Measurements from ENCODE around the gene PRR20B. TPM values are rescaled to one million over a fixed set of nuclear protein-coding genes. Genes with fewer than 3 reads are reported as not detected.
A peak's percentile ranks its signal among the peaks of the same experiment; 100 is the strongest.
"Not testable (repeated sequence)": the region's sequence is repeated elsewhere in the genome, so short reads cannot be mapped to it uniquely, and the experiment has no call there.

PRR20B gene
- total RNA-seq (not detected in 2 replicates), polyA plus RNA-seq (not detected in 2 replicates)

DNA sequence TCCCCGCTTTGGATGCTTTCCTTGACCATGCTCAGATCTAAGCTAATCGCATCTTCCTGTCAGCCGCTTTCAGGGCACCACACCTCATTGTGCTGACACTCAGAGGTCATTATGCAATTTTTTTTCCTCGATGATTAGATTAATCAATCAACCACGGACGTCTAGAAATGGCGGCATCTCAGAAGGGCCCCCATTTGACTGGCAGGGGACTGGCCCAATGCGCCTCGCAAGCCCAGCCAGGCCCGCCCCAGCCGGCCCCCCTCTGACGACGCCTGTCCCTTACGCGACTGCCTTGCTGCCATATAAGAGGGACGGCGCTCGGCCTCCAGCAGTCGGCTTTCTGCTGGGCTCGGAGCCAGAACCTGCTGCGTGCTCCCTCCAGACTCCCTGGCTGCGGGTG lies at the start of gene PRR20B:
PRR20B (plus strand) TSS at position 301 of the 400 bp plus-strand sequence. CDS start 387 bp downstream, outside the sequence.
- not testable (repeated sequence) for H3K36me3 ChIP-seq; H3K4me3 ChIP-seq; H3K27me3 ChIP-seq; DNase-seq (ENCODE audit: low read depth in 1 of 2, low spot score in 1 of 2); H3K4me1 ChIP-seq (ENCODE audit: low read depth); H3K9me3 ChIP-seq (ENCODE audit: low read depth); H3K27ac ChIP-seq

DNA sequence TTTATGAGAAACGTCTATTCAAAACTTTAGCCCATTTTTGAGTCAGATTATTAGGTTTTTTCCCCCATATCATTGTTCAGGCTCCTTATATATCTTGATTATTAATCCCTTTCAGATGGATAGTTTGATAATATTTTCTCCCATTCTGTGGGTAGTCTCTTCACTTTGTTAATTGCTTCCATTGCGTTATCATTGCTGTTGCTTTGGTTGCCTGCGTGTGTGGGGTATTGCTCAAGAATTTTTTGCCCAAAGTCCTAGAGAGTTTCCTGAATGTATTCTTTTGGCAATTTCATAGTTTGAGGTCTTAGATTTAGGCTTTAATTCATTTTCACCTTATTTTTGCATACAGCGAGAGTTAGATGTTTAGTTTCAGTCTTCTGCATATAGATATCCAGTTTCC lies 32.3 kb upstream of the PRR20B start:
- Histone ChIP-seq H3K4me1 (ENCODE audit: low read depth) (no peaks in the 10 kb centered on the region), H3K9me3 (ENCODE audit: low read depth) (no peaks in the 10 kb centered on the region), H3K36me3 (no peaks in the 10 kb centered on the region), H3K4me3 (no peak overlapping the region), H3K27ac (no peak overlapping the region), H3K27me3 (no peaks in the 10 kb centered on the region)
- DNase-seq (ENCODE audit: low read depth in 1 of 2, low spot score in 1 of 2), result no peak
- TF ChIP-seq, protein P1, sequence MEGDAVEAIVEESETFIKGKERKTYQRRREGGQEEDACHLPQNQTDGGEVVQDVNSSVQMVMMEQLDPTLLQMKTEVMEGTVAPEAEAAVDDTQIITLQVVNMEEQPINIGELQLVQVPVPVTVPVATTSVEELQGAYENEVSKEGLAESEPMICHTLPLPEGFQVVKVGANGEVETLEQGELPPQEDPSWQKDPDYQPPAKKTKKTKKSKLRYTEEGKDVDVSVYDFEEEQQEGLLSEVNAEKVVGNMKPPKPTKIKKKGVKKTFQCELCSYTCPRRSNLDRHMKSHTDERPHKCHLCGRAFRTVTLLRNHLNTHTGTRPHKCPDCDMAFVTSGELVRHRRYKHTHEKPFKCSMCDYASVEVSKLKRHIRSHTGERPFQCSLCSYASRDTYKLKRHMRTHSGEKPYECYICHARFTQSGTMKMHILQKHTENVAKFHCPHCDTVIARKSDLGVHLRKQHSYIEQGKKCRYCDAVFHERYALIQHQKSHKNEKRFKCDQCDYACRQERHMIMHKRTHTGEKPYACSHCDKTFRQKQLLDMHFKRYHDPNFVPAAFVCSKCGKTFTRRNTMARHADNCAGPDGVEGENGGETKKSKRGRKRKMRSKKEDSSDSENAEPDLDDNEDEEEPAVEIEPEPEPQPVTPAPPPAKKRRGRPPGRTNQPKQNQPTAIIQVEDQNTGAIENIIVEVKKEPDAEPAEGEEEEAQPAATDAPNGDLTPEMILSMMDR (IDR thresholded peaks at IDR 0.05; ENCODE audit: low read depth, low read length), result no peak

DNA sequence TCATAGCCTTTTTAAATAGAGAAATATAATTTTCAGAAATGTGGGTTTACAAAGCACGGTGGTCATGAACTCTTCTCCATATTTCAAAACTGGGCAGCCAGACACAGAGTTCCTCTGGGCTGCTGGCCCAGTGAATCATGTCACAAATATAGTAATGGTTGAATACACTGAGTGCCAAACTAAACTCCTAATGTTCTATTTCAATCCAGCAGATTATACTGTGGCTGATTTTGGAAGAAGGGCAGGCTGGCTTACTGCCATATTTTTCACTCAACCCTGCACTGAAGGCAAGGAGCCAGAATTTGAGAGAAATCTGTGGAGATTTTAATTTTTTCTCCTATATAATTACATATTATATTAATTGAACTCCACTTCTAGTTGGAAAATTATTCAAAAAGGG lies 23.6 kb upstream of the PRR20B start:
- Histone ChIP-seq H3K4me1 (ENCODE audit: low read depth) (no peaks in the 10 kb centered on the region), H3K36me3 (no peaks in the 10 kb centered on the region), H3K27me3 (no peaks in the 10 kb centered on the region), H3K9me3 (ENCODE audit: low read depth) (no peaks in the 10 kb centered on the region), H3K27ac (no peak overlapping the region), H3K4me3 (no peak overlapping the region)
- peak in 1 of 2 donors; percentile 3 for DNase-seq (ENCODE audit: low read depth in 1 of 2, low spot score in 1 of 2)
- TF ChIP-seq, protein P1 (IDR thresholded peaks at IDR 0.05; ENCODE audit: low read depth, low read length), result no peak

DNA sequence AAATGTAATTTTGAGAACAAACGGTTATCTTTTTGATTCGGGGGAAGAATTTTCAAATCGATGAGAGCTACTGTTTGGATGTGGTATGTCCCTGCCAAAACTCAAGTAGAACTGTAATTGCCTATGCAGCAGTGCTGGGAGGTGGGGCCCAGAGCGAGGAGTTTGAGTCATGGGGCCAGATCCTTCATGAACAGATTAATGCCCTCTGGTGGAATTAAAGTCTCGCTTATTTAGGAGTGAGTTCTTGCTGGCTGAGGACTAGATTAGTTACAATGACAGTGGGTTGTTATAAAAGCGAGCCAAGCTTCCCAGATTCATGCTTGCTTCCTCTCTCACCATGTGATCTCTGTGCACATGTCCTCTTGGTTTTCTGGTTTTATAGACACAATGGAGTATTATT lies 18.4 kb upstream of the PRR20B start:
- no peaks in the 10 kb centered on the region for H3K4me1 ChIP-seq (ENCODE audit: low read depth)
- H3K36me3 ChIP-seq, result no peaks in the 10 kb centered on the region
- no peaks in the 10 kb centered on the region for H3K27me3 ChIP-seq
- H3K4me3 ChIP-seq, result no peak overlapping the region
- H3K9me3 ChIP-seq (ENCODE audit: low read depth), result no peaks in the 10 kb centered on the region
- H3K27ac ChIP-seq, result no peak overlapping the region
- DNase-seq (ENCODE audit: low read depth in 1 of 2, low spot score in 1 of 2), result no peak
- TF ChIP-seq, protein P1 (IDR thresholded peaks at IDR 0.05; ENCODE audit: low read depth, low read length), result no peak

DNA sequence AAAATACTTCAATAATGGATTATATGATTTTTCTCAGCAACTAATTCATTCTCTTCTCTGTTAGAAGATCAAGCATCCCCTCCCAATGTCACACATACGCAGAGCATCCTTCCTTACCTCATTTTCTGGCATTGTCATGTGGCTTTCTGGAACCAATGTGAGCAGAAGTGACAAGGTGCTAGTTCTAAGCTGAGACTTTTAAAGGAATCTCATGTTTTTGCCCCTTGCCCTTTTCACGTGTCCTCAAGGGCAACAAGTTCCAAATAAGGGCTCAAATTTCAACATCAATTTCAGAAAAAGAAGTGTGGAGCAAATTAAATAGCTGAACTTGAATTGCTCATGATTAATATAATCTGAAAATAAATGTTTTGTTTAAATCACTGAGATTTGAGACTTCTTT lies 11.2 kb upstream of the PRR20B start:
- Histone ChIP-seq H3K4me1 (ENCODE audit: low read depth) (no peaks in the 10 kb centered on the region), H3K27me3 (no peaks in the 10 kb centered on the region), H3K27ac (no peak overlapping the region), H3K9me3 (ENCODE audit: low read depth) (no peaks in the 10 kb centered on the region), H3K4me3 (no peak overlapping the region), H3K36me3 (no peaks in the 10 kb centered on the region)
- TF ChIP-seq, protein P1 (IDR thresholded peaks at IDR 0.05; ENCODE audit: low read depth, low read length), result no peak
- DNase-seq (ENCODE audit: low read depth in 1 of 2, low spot score in 1 of 2), result no peak

DNA sequence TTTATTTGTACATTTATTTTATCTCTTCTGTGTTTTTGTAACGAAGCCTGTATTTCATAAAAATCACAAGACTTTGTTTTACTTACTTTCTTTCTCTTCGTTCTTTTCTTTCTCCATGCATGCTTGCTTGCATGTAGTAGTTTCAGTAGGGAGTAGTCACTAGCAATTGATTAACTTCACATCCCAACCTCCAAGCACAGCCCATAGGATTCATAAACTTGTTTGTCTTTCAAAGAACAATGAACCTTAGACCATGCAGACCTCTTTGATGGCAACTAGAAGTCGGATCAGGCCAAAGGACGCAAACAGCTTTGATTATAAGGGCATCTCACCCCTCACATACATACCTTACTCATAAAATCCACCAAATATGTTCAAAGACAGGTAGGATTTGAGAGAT lies 9.7 kb upstream of the PRR20B start:
- DNase-seq (ENCODE audit: low read depth in 1 of 2, low spot score in 1 of 2), result no peak
- Histone ChIP-seq H3K27me3 (no peaks in the 10 kb centered on the region), H3K9me3 (ENCODE audit: low read depth) (no peaks in the 10 kb centered on the region), H3K36me3 (no peaks in the 10 kb centered on the region), H3K4me3 (no peak overlapping the region), H3K27ac (no peak overlapping the region), H3K4me1 (ENCODE audit: low read depth) (no peaks in the 10 kb centered on the region)
- TF ChIP-seq, protein P1 (IDR thresholded peaks at IDR 0.05; ENCODE audit: low read depth, low read length), result no peak
